Stimulated activated CD8-positive, alpha-beta memory T cell treated with anti-CD3 and anti-CD28 coated beads, Interleukin-12 subunit alpha, Interleukin-12 subunit beta, amount 100 ng/mL, for 24 hours (primary cell): ENCODE measurements around the gene POLD3.

Experiments used
- DNase-seq: peaks from one replicate; pipeline ENCODE4 v3.0.0-alpha.2; 2020; ENCODE audit errors: extremely low read depth

Gene POLD3

DNA sequence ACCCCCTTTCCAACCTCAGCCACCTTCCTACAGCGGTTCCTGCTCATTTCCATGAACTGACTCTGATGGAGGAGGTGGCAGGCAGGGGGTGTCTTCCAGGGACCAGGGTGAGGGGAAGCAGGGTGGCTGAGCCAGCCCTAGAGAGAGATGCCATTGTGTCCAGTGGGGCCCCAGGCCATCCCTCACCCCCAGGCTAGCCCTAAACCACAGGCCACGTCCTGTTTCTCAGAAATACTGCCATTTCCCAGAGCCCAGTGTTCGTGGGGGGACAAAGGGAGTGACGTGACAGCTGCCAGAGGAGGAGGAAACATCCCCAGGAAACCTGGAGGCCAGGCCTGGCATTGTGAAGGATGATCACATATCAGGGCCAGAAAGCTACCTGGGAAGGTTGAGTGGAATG lies 99.4 kb downstream of the POLD3 start:
- no peak for DNase-seq
